ENCODE data around the gene KMT2C.
"Not testable (repeated sequence)": the region's sequence is repeated elsewhere in the genome, so short reads cannot be mapped to it uniquely, and the experiment has no call there.

Gene KMT2C

DNA sequence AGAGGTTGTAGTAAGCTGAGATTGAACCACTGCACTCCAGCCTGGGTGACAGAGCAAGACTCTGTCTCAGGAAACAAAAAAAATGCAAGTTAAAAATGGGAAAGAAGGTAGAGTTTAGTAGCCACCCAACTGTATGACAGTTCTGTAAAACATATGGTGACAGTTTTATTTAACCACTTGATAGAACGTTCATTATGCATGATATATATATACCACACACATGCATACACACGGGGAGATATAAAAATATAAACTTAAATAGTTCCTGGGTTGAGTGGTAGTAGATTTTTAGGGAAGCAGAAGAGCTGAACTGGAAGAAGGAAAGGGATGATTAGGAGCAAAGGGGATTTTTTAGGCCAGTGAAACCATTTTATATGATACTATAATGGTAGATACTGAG is 120.0 kb downstream of the KMT2C start:
- no peaks in the 10 kb centered on the region for H3K27me3 ChIP-seq (ENCODE audit: control insufficient read depth, insufficient read depth, low read length, poor library complexity, severe bottlenecking)
- no peaks in the 10 kb centered on the region for H3K9me3 ChIP-seq (ENCODE audit: control insufficient read depth, low read length)
- 60% methylated on average over 1 of the region's 2 CpGs; no CpG with 5 or more reads in 1 of the 2 experiments for WGBS, 2 experiments
- H3K4me3 ChIP-seq (ENCODE audit: insufficient read depth, low read depth, low read length), result no peak overlapping the region
- no peaks in the 10 kb centered on the region for H3K36me3 ChIP-seq (ENCODE audit: control insufficient read depth, insufficient read depth, low read length)
- H3K4me1 ChIP-seq (ENCODE audit: control insufficient read depth, insufficient read depth, low read length), result no peaks in the 10 kb centered on the region
- H3K27ac ChIP-seq (ENCODE audit: insufficient read depth, low read depth, low read length, poor library complexity, severe bottlenecking), result no peak overlapping the region

DNA sequence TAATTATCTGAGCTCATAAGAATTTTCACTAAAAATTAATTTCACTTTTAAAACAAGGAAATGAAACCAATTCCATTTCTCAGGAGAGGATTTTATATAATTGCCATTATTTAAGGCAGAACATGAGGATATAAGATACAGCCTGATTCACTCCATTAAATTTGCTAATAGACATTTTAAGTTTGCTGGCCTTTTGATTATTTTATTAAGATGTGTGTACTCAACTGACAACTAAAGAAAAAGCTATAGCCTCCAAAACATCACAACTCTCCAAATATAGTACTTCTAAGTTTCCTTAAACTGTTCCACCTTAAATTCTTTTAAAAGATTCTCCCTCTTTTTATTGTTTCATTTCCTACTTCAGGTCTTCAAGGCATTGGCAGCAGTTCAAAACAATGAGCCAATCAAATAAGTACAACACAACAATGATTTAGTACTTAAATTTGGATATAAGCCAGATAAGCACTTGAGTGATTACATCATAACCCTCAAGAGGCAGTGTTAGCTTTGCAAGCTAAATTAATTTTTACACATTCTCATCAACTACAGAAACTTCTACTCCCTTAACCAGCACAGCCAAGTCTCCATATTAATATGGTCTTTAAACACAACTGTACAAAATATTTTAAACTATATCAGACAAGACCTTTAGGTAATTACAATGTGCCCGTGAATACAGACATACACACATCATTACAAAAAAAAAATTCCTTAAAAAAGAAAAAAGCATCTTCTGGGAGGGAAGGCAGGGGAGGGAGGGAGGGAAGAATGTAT is 121.8 kb downstream of the KMT2C start:
- H3K4me3 ChIP-seq (ENCODE audit: insufficient read depth, low read depth, low read length), result no peak overlapping the region
- no peaks in the 10 kb centered on the region for H3K27me3 ChIP-seq (ENCODE audit: control insufficient read depth, insufficient read depth, low read length, poor library complexity, severe bottlenecking)
- H3K36me3 ChIP-seq (ENCODE audit: control insufficient read depth, insufficient read depth, low read length), result no peaks in the 10 kb centered on the region
- H3K27ac ChIP-seq (ENCODE audit: insufficient read depth, low read depth, low read length, poor library complexity, severe bottlenecking), result no peak overlapping the region
- no peaks in the 10 kb centered on the region for H3K9me3 ChIP-seq (ENCODE audit: control insufficient read depth, low read length)
- 80 to 100% methylated on average over 1 of the region's 1 CpG for WGBS, 2 experiments
- H3K4me1 ChIP-seq (ENCODE audit: control insufficient read depth, insufficient read depth, low read length), result no peaks in the 10 kb centered on the region

DNA sequence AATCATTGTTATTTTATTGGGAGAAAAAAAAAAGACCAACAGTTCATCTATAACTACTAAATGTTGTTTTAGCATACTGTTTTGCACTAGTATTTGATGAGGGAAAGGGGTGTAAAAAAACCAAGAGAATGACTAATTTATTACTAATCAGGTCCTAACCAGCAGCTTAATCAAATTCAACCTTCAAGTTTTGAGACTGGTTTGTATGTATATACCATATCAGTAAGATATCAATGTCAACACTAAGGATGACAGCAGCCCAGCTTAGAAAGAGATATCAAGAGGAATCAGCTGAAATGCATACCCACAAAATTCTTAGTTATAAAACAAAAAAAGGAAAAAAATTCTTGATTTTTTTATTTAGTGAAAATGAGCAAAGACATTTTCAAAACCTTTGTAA is 122.6 kb downstream of the KMT2C start:
- no peak overlapping the region for H3K27ac ChIP-seq (ENCODE audit: insufficient read depth, low read depth, low read length, poor library complexity, severe bottlenecking)
- H3K9me3 ChIP-seq (ENCODE audit: control insufficient read depth, low read length), result no peaks in the 10 kb centered on the region
- no peaks in the 10 kb centered on the region for H3K4me1 ChIP-seq (ENCODE audit: control insufficient read depth, insufficient read depth, low read length)
- no peaks in the 10 kb centered on the region for H3K27me3 ChIP-seq (ENCODE audit: control insufficient read depth, insufficient read depth, low read length, poor library complexity, severe bottlenecking)
- H3K36me3 ChIP-seq (ENCODE audit: control insufficient read depth, insufficient read depth, low read length), result no peaks in the 10 kb centered on the region
- H3K4me3 ChIP-seq (ENCODE audit: insufficient read depth, low read depth, low read length), result no peak overlapping the region

DNA sequence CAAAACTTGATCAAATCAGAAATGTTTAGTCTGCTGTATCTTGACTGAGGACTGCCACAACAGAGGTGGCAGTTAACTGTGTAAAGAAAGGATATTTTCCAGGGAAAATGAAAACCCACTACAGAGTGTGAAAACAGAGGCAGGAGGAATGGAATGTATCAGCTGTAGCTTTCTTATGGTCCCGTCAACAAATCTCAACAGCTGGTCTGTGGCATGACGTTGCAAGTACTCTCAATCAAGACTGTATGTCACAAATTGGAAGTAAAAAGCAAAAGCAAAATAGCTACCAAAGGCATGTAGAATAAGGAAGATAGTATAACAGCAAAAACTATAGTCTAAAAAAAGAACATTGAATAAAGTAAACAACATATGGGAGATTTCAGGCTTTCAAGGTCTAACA is 123.5 kb downstream of the KMT2C start:
- no peak overlapping the region for H3K27ac ChIP-seq (ENCODE audit: insufficient read depth, low read depth, low read length, poor library complexity, severe bottlenecking)
- no peaks in the 10 kb centered on the region for H3K36me3 ChIP-seq (ENCODE audit: control insufficient read depth, insufficient read depth, low read length)
- WGBS, 2 experiments, result 95 to 100% methylated on average over 2 of the region's 2 CpGs
- no peak overlapping the region for H3K4me3 ChIP-seq (ENCODE audit: insufficient read depth, low read depth, low read length)
- H3K4me1 ChIP-seq (ENCODE audit: control insufficient read depth, insufficient read depth, low read length), result no peaks in the 10 kb centered on the region
- H3K9me3 ChIP-seq (ENCODE audit: control insufficient read depth, low read length), result no peaks in the 10 kb centered on the region
- no peaks in the 10 kb centered on the region for H3K27me3 ChIP-seq (ENCODE audit: control insufficient read depth, insufficient read depth, low read length, poor library complexity, severe bottlenecking)

DNA sequence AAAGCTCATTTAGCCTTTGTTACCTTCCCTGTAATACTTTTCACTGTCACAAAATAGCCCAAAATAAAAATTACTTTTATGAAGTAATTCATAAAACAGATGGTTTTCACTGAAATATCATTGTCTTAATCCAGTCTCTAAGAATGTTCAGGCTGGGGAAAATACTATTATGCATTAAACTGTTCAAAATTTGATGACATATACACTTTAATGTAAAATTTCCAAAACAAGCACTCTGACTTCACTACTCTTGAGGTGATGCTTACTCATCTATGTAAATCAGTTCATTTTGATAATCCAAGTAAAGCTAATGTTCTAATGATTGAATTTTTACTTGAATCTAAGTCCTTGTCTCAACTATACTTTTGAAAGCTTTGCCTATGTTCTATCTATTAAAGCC is 127.9 kb downstream of the KMT2C start:
- no peak overlapping the region for H3K27ac ChIP-seq (ENCODE audit: insufficient read depth, low read depth, low read length, poor library complexity, severe bottlenecking)
- H3K27me3 ChIP-seq (ENCODE audit: control insufficient read depth, insufficient read depth, low read length, poor library complexity, severe bottlenecking), result no peaks in the 10 kb centered on the region
- no peaks in the 10 kb centered on the region for H3K36me3 ChIP-seq (ENCODE audit: control insufficient read depth, insufficient read depth, low read length)
- no peaks in the 10 kb centered on the region for H3K4me1 ChIP-seq (ENCODE audit: control insufficient read depth, insufficient read depth, low read length)
- H3K9me3 ChIP-seq (ENCODE audit: control insufficient read depth, low read length), result no peaks in the 10 kb centered on the region
- no peak overlapping the region for H3K4me3 ChIP-seq (ENCODE audit: insufficient read depth, low read depth, low read length)

DNA sequence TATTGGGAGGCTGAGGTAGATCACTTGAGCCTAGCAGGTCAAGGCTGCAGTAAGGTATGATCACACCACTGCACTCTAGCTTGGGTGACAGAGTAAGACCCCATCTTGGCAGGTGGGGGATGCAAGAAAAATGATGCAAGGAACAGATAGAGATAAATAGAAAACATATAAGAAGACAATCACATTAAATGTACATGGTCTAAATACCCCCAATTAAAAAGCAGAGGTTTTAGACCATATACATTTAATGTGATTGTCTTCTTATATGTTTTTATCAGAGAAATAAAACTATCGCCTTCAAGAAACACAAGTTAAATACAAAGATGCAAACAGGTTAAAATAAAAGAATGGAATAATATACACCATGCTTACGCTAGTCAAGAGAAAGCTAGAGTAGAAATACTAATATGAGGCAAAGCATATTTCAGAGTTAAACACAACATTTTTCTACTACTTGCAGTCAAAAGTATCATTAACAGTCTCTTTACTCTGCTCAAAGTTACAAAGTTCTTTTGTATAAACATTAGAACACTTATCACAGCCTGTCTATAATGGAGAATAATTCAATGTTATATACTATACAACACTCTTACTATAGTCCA is 136.2 kb downstream of the KMT2C start:
- H3K4me3 ChIP-seq (ENCODE audit: insufficient read depth, low read depth, low read length); H3K4me1 ChIP-seq (ENCODE audit: control insufficient read depth, insufficient read depth, low read length); H3K9me3 ChIP-seq (ENCODE audit: control insufficient read depth, low read length); H3K27me3 ChIP-seq (ENCODE audit: control insufficient read depth, insufficient read depth, low read length, poor library complexity, severe bottlenecking); H3K27ac ChIP-seq (ENCODE audit: insufficient read depth, low read depth, low read length, poor library complexity, severe bottlenecking); H3K36me3 ChIP-seq (ENCODE audit: control insufficient read depth, insufficient read depth, low read length): not testable (repeated sequence)
- no CpG with 5 or more reads among the region's 2 CpGs for WGBS, 2 experiments

DNA sequence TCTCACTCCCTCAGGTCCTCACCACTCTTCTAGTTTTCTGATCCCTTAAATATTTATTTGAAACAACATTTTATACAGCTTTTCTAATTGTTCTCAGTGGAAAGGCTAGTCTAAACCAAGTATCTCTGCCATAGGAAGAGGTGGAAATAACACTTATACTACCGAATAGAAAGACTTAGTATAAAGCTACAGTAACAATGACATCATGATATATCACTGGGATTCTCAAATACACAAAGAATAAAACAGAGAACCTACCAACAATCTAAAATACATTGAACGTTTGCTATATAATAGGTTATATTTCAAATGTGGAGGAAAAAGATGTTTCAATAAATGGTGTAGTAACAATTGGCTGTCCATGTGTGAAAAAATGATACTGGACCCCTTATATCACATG is 142.9 kb downstream of the KMT2C start:
- no peaks in the 10 kb centered on the region for H3K9me3 ChIP-seq (ENCODE audit: control insufficient read depth, low read length)
- H3K4me3 ChIP-seq (ENCODE audit: insufficient read depth, low read depth, low read length), result no peak overlapping the region
- H3K4me1 ChIP-seq (ENCODE audit: control insufficient read depth, insufficient read depth, low read length), result no peaks in the 10 kb centered on the region
- no peaks in the 10 kb centered on the region for H3K36me3 ChIP-seq (ENCODE audit: control insufficient read depth, insufficient read depth, low read length)
- no peaks in the 10 kb centered on the region for H3K27me3 ChIP-seq (ENCODE audit: control insufficient read depth, insufficient read depth, low read length, poor library complexity, severe bottlenecking)
- WGBS, 2 experiments, result 89 to 100% methylated on average over 1 of the region's 2 CpGs
- no peak overlapping the region for H3K27ac ChIP-seq (ENCODE audit: insufficient read depth, low read depth, low read length, poor library complexity, severe bottlenecking)

DNA sequence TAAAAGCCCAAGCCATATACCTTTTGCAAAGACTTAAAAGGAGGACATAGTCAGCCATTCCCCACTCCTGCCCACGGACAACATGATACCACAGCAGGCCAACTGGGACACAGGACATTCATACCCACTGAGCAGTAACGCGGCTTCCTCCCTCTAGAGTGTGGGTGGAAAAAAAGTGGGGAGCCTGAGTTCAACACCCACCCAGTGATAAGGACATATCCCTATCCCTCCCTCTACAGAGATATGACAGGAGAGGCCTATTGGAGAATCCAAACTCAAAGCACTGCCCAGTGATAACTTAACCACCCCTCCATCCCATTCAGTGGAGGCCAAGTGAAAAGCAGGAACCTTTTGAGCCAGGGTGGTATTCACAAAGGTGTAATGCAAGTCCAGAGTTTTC is 148.8 kb downstream of the KMT2C start:
- H3K36me3 ChIP-seq (ENCODE audit: control insufficient read depth, insufficient read depth, low read length); H3K27me3 ChIP-seq (ENCODE audit: control insufficient read depth, insufficient read depth, low read length, poor library complexity, severe bottlenecking); H3K27ac ChIP-seq (ENCODE audit: insufficient read depth, low read depth, low read length, poor library complexity, severe bottlenecking); H3K9me3 ChIP-seq (ENCODE audit: control insufficient read depth, low read length); H3K4me1 ChIP-seq (ENCODE audit: control insufficient read depth, insufficient read depth, low read length); H3K4me3 ChIP-seq (ENCODE audit: insufficient read depth, low read depth, low read length): not testable (repeated sequence)
- WGBS, 2 experiments, result 86 to 89% methylated on average over 1 to 3 of the region's 3 CpGs

DNA sequence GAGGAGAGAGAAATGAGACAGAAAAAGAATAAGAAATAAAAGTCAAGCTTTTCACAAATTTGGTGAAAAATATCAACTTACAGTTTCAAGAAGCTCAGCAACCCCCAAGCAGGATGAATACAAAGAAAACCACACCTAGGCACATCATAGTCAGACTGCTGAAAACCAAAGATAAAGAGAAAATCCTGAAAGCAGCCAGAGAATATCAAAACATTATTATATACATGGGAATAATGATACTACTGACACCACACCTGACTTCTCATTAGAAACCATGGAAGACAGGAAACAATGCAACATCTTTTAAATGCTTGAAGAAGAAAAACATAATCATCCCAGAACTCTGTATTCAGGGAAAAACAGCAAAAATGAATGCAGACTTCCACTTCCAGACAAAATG is 149.6 kb downstream of the KMT2C start:
- not testable (repeated sequence) for H3K27ac ChIP-seq (ENCODE audit: insufficient read depth, low read depth, low read length, poor library complexity, severe bottlenecking); H3K27me3 ChIP-seq (ENCODE audit: control insufficient read depth, insufficient read depth, low read length, poor library complexity, severe bottlenecking); H3K4me1 ChIP-seq (ENCODE audit: control insufficient read depth, insufficient read depth, low read length); H3K4me3 ChIP-seq (ENCODE audit: insufficient read depth, low read depth, low read length); H3K36me3 ChIP-seq (ENCODE audit: control insufficient read depth, insufficient read depth, low read length); H3K9me3 ChIP-seq (ENCODE audit: control insufficient read depth, low read length)

DNA sequence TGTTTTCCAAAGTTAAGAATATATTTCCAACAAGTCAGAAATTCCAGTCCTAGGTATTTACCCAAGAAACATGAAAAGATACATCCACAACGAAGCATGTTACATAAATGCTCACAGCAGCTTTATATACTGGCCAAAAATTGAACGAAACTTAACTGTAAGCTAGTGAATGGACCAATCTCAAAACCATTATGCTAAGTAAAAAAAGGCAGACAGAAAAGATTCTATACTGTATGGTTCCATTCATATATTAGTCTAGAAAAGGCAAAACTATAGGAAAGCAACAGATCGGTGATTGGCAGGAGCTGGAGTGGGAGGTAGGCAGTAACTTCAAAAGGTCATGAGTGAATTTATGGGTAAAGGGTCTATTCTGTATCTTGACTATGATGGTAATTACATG is 150.8 kb downstream of the KMT2C start:
- H3K27ac ChIP-seq (ENCODE audit: insufficient read depth, low read depth, low read length, poor library complexity, severe bottlenecking); H3K36me3 ChIP-seq (ENCODE audit: control insufficient read depth, insufficient read depth, low read length); H3K27me3 ChIP-seq (ENCODE audit: control insufficient read depth, insufficient read depth, low read length, poor library complexity, severe bottlenecking); H3K9me3 ChIP-seq (ENCODE audit: control insufficient read depth, low read length); H3K4me1 ChIP-seq (ENCODE audit: control insufficient read depth, insufficient read depth, low read length); H3K4me3 ChIP-seq (ENCODE audit: insufficient read depth, low read depth, low read length): not testable (repeated sequence)
- 75 to 77% methylated on average over 3 of the region's 3 CpGs for WGBS, 2 experiments

DNA sequence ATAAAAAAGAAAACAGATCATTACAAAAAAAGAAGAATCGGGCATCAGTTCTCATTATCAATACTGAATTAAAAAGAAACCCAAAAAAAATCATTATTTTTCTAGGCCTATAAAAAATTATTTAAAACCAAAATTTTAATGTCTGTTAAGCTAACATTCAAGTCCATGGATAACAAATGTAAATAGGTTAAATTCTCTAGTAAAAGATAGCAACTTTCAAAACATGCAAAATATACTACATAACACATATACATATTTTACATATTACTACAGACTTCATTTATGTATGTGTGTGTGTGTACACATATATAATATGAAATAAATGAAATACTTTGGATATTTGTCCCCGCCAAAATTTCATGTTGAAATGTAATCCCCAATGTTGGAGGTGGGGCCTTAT is 158.1 kb downstream of the KMT2C start:
- not testable (repeated sequence) for H3K27ac ChIP-seq (ENCODE audit: insufficient read depth, low read depth, low read length, poor library complexity, severe bottlenecking); H3K27me3 ChIP-seq (ENCODE audit: control insufficient read depth, insufficient read depth, low read length, poor library complexity, severe bottlenecking); H3K4me3 ChIP-seq (ENCODE audit: insufficient read depth, low read depth, low read length); H3K36me3 ChIP-seq (ENCODE audit: control insufficient read depth, insufficient read depth, low read length); H3K9me3 ChIP-seq (ENCODE audit: control insufficient read depth, low read length); H3K4me1 ChIP-seq (ENCODE audit: control insufficient read depth, insufficient read depth, low read length)
- 90% methylated on average over 2 of the region's 2 CpGs; no CpG with 5 or more reads in 1 of the 2 experiments for WGBS, 2 experiments

Data from ectodermal cell (in vitro differentiated cells).